H1 (cell line): ENCODE measurements around the gene LARP4. TPM values are rescaled to one million over a fixed set of nuclear protein-coding genes. Genes with fewer than 3 reads are reported as not detected.

Experiments used
- FOSL1 ChIP-seq: IDR thresholded peaks from 2 replicates; pipeline ENCODE4 v1.6.1; 2011; ENCODE audit warnings: mild to moderate bottlenecking, low read depth, low read length, moderate library complexity; ENCODE audit not compliant: insufficient read depth
- TBP ChIP-seq: IDR thresholded peaks from 2 replicates; pipeline ENCODE4 v1.6.1; 2011; ENCODE audit warnings: low read depth, low read length, improper control_type of control experiment
- polyA plus RNA-seq, 7 experiments: library from polyadenylated mRNA; depleted of rRNA in 3 of 7; stranded (reverse) in 5 of 7; unstranded in 2 of 7; fragments of >200 nt in 5 of 7; fragments of 200-250 nt in 2 of 7; gene quantifications; 1 replicate in 5 of 7; 2 replicates in 1 of 7; 4 replicates in 1 of 7; pipeline versions ENCODE4 v1.2.1 to v1.2.3, GENCODE V29; 2011 to 2013; ENCODE audit warnings: missing spikeins in 2 of 7, mixed read lengths in 2 of 7
- total RNA-seq: library from RNA; stranded (reverse); fragmentation: NEBNext Ultra II Directional; extraction: Animal tissue kit (Norgen Biotek cat#: 25700); gene quantifications from 2 replicates; pipeline ENCODE4 v1.2.1, GENCODE V29; 2021

The LARP4 gene
- total and polyA plus RNA-seq, 2 of the 8 experiments (the other 6 are each of a cell fraction or from before 2014, with no cell fraction given) = 12.8 to 93.9 TPM

DNA sequence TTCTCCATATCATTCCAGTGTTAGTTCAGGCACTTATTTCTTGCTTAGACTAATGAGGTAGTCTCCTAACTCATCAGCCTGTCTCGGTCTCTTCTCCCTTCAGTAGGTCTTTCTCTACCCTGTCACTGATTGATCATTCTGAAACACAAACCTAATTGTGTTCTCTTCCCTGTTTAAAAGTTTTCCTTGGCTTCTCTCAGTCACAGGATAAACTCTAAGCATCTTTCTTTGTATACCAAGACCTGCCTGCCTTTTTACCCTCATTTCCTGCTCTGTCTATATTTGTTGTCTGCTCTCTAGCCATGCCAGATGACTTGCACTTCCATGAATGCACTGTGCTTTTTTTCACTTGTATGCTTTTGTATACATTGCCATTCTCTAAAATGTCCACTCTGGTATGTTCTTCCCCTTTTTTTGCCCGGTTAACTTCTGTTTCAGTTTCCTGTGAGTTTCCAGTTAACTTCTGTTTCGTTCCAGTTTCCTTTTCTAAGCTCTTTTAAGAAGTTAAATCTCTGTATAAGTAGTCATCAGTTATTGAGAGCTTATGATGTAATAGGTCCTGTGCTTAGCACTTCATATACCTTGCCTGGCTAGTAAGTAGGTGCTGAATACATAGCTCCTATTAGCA lies 116.8 kb downstream of the LARP4 start (continued):
- TF ChIP-seq FOSL1 = no peak
- no peak for TF ChIP-seq TBP
